ENCODE data around the gene SGTA. TPM values are rescaled to one million over a fixed set of nuclear protein-coding genes. Genes with fewer than 3 reads are reported as not detected.

SGTA gene
- total RNA-seq, 1 experiment from 2014 or later = 109 TPM

GRCh38 chr19:2798158-2798685, 15.1 kb upstream of the SGTA start (continued):
- no peak for TF ChIP-seq EZH2phosphoT487 (IDR thresholded peaks at IDR 0.05; ENCODE audit: borderline replicate concordance)
- TF ChIP-seq SIN3A (IDR thresholded peaks at IDR 0.05; ENCODE audit: low read depth) = no peak
- TF ChIP-seq TCF7L2 (IDR thresholded peaks at IDR 0.05; ENCODE audit: borderline replicate concordance, extremely low read depth, insufficient read depth, insufficient read length) = no peak
- no peak for TF ChIP-seq CBX3 (IDR thresholded peaks at IDR 0.05; ENCODE audit: low read depth)

GRCh38 chr19:2797280-2797679, 14.2 kb upstream of the SGTA start:
- Histone ChIP-seq H3K9me2 (ENCODE audit: insufficient read depth) (no peaks in the 10 kb centered on the region), H4K20me1 (ENCODE audit: insufficient read depth) (no peaks in the 10 kb centered on the region), H3K27me3 (ENCODE audit: insufficient read depth, low read length) (no peaks in the 10 kb centered on the region), H3K4me2 (ENCODE audit: low read length) (no peak overlapping the region), H3K36me3 (ENCODE audit: control insufficient read depth in 1 of 2, insufficient read depth in 2 of 2, low read length in 2 of 2) (peaks cover 43 to 66% of the 10 kb centered on the region in 2 experiments; a peak in 3 of 4 replicates), H3K4me3 (replicated peaks in 1 of 2; ENCODE audit: low read depth in 1 of 2, low read length in 2 of 2) (no peak overlapping the region), H3K9me3 (ENCODE audit: control insufficient read depth in 1 of 2, insufficient read depth in 1 of 2, low read depth in 1 of 2, low read length in 2 of 2) (no peaks in the 10 kb centered on the region), H3K79me2 (ENCODE audit: insufficient read depth, low read length) (peaks cover 42% of the 10 kb centered on the region), H2AFZ (ENCODE audit: low read depth, low read length, poor library complexity, severe bottlenecking) (no peak overlapping the region), H3K9ac (ENCODE audit: low read length) (no peak overlapping the region), H3K27ac (ENCODE audit: low read depth, low read length) (no peak overlapping the region), H3K4me1 (ENCODE audit: control insufficient read depth in 1 of 2, insufficient read depth in 2 of 2, low read length in 2 of 2) (peaks cover 0 to 6% of the 10 kb centered on the region in 2 experiments; a peak in 2 of 4 replicates)
- TF ChIP-seq RAD21 (IDR thresholded peaks at IDR 0.05; ENCODE audit: low read depth) = no peak
- no peak for TF ChIP-seq TCF7L2 (IDR thresholded peaks at IDR 0.05; ENCODE audit: borderline replicate concordance, extremely low read depth, insufficient read depth, insufficient read length)
- no peak for TF ChIP-seq EZH2phosphoT487 (IDR thresholded peaks at IDR 0.05; ENCODE audit: borderline replicate concordance)
- POLR2A ChIA-PET = no interaction called here
- CTCF ChIA-PET = no interaction called here
- DNase-seq (ENCODE audit: low read depth, low spot score) (no peak), ATAC-seq (no peak)
- no TSS peak for BruUV-seq (replicated peaks)
- intact Hi-C loops (cut with micrococcal nuclease) = no loop called here
- RAD21 ChIA-PET (ENCODE audit: low non-redundant PET in 1 of 2, low total read pairs in 2 of 2, uncharacterized antibody in 2 of 2, unreplicated experiment in 2 of 2) = no interaction called here

- Histone ChIP-seq H3K4me1 (ENCODE audit: control insufficient read depth in 1 of 2, insufficient read depth in 2 of 2, low read length in 2 of 2) (peaks cover 0 to 6% of the 10 kb centered on the region in 2 experiments; a peak in 2 of 4 replicates), H3K9me2 (ENCODE audit: insufficient read depth) (no peaks in the 10 kb centered on the region), H3K4me3 (replicated peaks in 1 of 2; ENCODE audit: low read depth in 1 of 2, low read length in 2 of 2) (no peak overlapping the region), H2AFZ (ENCODE audit: low read depth, low read length, poor library complexity, severe bottlenecking) (no peak overlapping the region), H3K27ac (ENCODE audit: low read depth, low read length) (no peak overlapping the region), H3K36me3 (ENCODE audit: control insufficient read depth in 1 of 2, insufficient read depth in 2 of 2, low read length in 2 of 2) (peaks cover 43 to 63% of the 10 kb centered on the region in 2 experiments; a peak in 3 of 4 replicates), H3K79me2 (ENCODE audit: insufficient read depth, low read length) (peaks cover 42% of the 10 kb centered on the region), H3K4me2 (ENCODE audit: low read length) (no peak overlapping the region), H3K9me3 (ENCODE audit: control insufficient read depth in 1 of 2, insufficient read depth in 1 of 2, low read depth in 1 of 2, low read length in 2 of 2) (no peaks in the 10 kb centered on the region), H4K20me1 (ENCODE audit: insufficient read depth) (no peaks in the 10 kb centered on the region), H3K27me3 (ENCODE audit: insufficient read depth, low read length) (no peaks in the 10 kb centered on the region), H3K9ac (ENCODE audit: low read length) (no peak overlapping the region)
- ChIA-PET RAD21 (ENCODE audit: low non-redundant PET in 1 of 2, low total read pairs in 2 of 2, uncharacterized antibody in 2 of 2, unreplicated experiment in 2 of 2) (no interaction called here), POLR2A (no interaction called here), CTCF (no interaction called here)
- no TSS peak for BruUV-seq (replicated peaks)
- DNase-seq (ENCODE audit: low read depth, low spot score) = no peak
- no peak for ATAC-seq
- intact Hi-C loops (cut with micrococcal nuclease) = no loop called here
- TF ChIP-seq ZFX (IDR thresholded peaks at IDR 0.05) (no peak), CBX3 (IDR thresholded peaks at IDR 0.05; ENCODE audit: low read depth) (no peak), EZH2phosphoT487 (IDR thresholded peaks at IDR 0.05; ENCODE audit: borderline replicate concordance) (no peak), CEBPB (IDR thresholded peaks at IDR 0.05; ENCODE audit: low read depth) (no peak), ELF1 (IDR thresholded peaks at IDR 0.05; ENCODE audit: borderline replicate concordance, low read depth) (no peak), SP1 (IDR thresholded peaks at IDR 0.05; ENCODE audit: low read depth) (no peak), SRF (IDR thresholded peaks at IDR 0.05; ENCODE audit: low read depth) (no peak), POLR2A (IDR thresholded peaks at IDR 0.05; ENCODE audit: borderline replicate concordance, extremely low read depth, insufficient read depth, insufficient read length) (no peak), REST (IDR thresholded peaks at IDR 0.05; ENCODE audit: low read depth) (no peak), TCF7L2 (IDR thresholded peaks at IDR 0.05; ENCODE audit: borderline replicate concordance, extremely low read depth, insufficient read depth, insufficient read length) (no peak), SIN3A (IDR thresholded peaks at IDR 0.05; ENCODE audit: low read depth) (no peak)
These were observed 13.7 kb upstream of the SGTA start for GRCh38 chr19:2796659-2797266.

Measured in HCT116 (cell line).